GM12892 (cell line): Measurements from ENCODE around the gene FSTL4.

Experiments used
- POLR2A ChIP-seq: IDR thresholded peaks from 2 replicates; pipeline ENCODE4 v1.6.1; 2011; ENCODE audit warnings: low read depth, low read length, control low read depth
- POLR2AphosphoS5 ChIP-seq: IDR thresholded peaks from 2 replicates; pipeline ENCODE4 v1.6.1; 2011; ENCODE audit warnings: low read depth, low read length, control low read depth
- TAF1 ChIP-seq: IDR thresholded peaks from 2 replicates; pipeline ENCODE4 v1.6.1; 2011; ENCODE audit warnings: low read depth, mild to moderate bottlenecking, control low read depth, low read length, borderline replicate concordance

DNA sequence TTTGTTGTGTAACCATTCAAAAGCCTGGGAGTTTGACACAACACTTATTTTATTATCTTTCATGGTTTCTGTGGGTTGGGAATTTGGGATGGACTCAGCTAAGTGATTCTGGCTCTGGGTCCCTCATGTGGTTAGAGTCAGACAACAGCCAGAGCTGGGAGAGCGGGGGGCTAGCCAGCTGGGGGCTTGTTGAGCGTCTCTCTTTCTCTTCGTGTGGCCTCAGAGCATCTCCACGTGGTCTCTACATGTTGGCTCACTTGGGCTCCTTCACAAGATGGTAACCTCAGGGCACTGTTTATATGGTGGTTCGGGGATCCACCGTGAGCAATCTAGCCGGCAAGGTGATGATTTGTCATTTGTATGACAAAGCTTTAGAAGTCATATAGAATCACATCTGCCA, 73.6 kb downstream of the FSTL4 start:
- TF ChIP-seq POLR2A (no peak), POLR2AphosphoS5 (no peak), TAF1 (no peak)
